Astrocyte (in vitro differentiated cells and primary cell): Measurements from ENCODE around the gene MEGF11.

ENCODE experiments used
- EZH2 ChIP-seq: IDR thresholded peaks from 2 replicates; pipeline ENCODE4 v1.6.1; 2012; ENCODE audit warnings: mild to moderate bottlenecking, low read length, inconsistent platforms; ENCODE audit not compliant: insufficient read depth
- TF ChIP-seq, protein P1 (sequence below): IDR thresholded peaks from 2 replicates; pipeline ENCODE4 v1.5.1; 2011; ENCODE audit warnings: low read depth, mild to moderate bottlenecking, inconsistent platforms, low read length, moderate library complexity; ENCODE audit not compliant: insufficient read depth

DNA sequence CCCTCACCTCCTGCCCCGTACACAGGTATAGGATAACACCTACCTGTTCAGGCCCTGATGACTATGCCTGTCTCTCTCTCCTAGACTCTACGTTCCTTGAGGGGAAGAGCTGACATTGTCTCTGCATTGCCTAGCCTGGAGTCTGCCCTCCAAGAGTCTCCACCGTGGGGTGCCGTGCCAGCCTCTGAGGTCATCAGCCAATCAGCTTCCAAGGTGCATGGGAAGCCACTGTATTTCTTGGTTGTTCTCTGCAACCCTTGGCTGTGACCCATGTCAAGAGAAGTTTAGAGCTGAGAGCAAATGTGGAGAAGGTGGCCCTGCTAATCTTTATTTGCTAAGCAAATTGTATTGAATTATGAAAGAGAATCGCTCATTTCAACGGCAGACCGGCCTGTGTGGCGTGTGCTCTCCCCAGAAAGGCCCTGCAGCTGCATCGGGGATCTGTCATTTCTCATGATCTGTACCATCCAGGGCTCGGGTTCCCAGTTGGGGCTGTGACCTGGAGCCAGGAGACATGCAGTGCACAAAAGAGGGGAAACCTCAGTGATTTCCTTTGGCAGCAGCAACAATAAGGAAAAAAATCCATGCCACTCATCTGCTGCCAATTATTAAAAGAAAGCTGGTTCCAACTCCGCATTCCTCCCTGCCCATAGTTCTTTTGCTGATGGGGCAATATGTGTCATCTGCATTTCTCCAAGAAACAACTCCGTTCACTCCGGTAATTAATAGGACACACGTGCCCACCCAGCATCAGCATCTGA is 182.2 kb downstream of the MEGF11 start:
- TF ChIP-seq, protein P1, sequence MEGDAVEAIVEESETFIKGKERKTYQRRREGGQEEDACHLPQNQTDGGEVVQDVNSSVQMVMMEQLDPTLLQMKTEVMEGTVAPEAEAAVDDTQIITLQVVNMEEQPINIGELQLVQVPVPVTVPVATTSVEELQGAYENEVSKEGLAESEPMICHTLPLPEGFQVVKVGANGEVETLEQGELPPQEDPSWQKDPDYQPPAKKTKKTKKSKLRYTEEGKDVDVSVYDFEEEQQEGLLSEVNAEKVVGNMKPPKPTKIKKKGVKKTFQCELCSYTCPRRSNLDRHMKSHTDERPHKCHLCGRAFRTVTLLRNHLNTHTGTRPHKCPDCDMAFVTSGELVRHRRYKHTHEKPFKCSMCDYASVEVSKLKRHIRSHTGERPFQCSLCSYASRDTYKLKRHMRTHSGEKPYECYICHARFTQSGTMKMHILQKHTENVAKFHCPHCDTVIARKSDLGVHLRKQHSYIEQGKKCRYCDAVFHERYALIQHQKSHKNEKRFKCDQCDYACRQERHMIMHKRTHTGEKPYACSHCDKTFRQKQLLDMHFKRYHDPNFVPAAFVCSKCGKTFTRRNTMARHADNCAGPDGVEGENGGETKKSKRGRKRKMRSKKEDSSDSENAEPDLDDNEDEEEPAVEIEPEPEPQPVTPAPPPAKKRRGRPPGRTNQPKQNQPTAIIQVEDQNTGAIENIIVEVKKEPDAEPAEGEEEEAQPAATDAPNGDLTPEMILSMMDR = no peak
- TF ChIP-seq EZH2 = no peak
